OCI-LY3 (cell line): ENCODE results near the gene RFPL2.

Source experiments
- CTCF ChIP-seq: fragments of 200-600, 300-600 bp; sonication (generic); IDR thresholded peaks from 2 replicates; pipeline ENCODE4 v1.5.1; 2014; ENCODE audit warnings: antibody characterized with exemption, low read length, low read depth
- EZH2phosphoT487 ChIP-seq: fragments of 200-600 bp; shearing (Covaris generic); IDR thresholded peaks from 2 replicates; pipeline ENCODE4 v1.6.1; 2018; ENCODE audit warnings: antibody characterized with exemption, mixed run types, low read depth

DNA sequence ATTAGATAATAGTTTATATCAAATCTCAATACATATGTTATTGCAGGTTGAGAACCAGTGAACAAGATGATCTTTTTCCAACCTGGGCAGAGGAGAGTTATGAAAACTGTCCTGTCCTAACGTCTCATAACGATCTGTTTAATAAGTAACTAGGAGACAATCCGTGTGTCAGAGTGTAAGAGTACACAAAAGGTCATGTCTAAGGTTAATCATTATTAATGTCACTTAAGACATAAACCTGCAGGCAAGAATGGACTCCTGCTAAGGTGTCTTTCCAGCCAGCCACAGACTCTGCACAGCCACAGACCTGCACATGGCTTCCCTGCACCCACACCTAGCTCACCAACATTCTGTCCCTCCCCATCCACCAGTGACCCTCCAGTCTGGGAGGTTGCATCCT, 40.2 kb upstream of the RFPL2 start:
- no peak for TF ChIP-seq CTCF
- no peak for TF ChIP-seq EZH2phosphoT487
